ENCODE data around the gene GRIN2A. TPM values are rescaled to one million over a fixed set of nuclear protein-coding genes. Genes with fewer than 3 reads are reported as not detected.

The GRIN2A gene
- total RNA-seq, 2 donors from 2014 or later = 0.26 to 21.4 TPM

DNA sequence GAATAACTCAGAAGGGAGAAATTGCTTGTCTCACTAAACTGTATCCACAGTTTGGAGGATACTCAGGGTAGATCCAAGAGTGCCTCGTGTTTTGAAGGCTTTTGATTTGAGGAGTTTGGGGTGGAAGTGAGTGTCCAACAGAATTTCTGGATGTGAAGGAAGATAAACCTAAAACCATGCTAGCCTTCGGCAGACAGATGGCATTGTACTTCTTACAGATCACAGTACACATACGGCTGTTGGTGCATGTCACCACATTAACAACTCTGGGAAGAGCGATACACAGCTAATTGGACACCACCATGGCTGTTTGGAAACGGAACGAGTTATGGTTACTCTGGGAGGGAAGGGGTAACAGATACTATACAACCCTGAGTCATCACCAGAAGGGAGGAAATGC, 420.4 kb downstream of the GRIN2A start:
- intact Hi-C loops (cut with DNase I) = no loop called here
- no peaks in the 10 kb centered on the region for H3K36me3 ChIP-seq (replicated peaks in 1 of 2; ENCODE audit: insufficient read depth in 1 of 2, low read depth in 2 of 2)
- ATAC-seq (no peak), DNase-seq (no peak)
- H3K27me3 ChIP-seq = no peaks in the 10 kb centered on the region
- no peak overlapping the region for H3K4me3 ChIP-seq
- H3K9me3 ChIP-seq = no peaks in the 10 kb centered on the region
- 70 to 84% methylated on average over 6 of the region's 6 CpGs for WGBS, 2 donors
- no peaks in the 10 kb centered on the region for H3K4me1 ChIP-seq
- no peak overlapping the region for H3K27ac ChIP-seq
- no peak for TF ChIP-seq POLR2A (IDR thresholded peaks at IDR 0.05)
- TF ChIP-seq, protein P1, sequence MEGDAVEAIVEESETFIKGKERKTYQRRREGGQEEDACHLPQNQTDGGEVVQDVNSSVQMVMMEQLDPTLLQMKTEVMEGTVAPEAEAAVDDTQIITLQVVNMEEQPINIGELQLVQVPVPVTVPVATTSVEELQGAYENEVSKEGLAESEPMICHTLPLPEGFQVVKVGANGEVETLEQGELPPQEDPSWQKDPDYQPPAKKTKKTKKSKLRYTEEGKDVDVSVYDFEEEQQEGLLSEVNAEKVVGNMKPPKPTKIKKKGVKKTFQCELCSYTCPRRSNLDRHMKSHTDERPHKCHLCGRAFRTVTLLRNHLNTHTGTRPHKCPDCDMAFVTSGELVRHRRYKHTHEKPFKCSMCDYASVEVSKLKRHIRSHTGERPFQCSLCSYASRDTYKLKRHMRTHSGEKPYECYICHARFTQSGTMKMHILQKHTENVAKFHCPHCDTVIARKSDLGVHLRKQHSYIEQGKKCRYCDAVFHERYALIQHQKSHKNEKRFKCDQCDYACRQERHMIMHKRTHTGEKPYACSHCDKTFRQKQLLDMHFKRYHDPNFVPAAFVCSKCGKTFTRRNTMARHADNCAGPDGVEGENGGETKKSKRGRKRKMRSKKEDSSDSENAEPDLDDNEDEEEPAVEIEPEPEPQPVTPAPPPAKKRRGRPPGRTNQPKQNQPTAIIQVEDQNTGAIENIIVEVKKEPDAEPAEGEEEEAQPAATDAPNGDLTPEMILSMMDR (IDR thresholded peaks at IDR 0.05) = no peak

DNA sequence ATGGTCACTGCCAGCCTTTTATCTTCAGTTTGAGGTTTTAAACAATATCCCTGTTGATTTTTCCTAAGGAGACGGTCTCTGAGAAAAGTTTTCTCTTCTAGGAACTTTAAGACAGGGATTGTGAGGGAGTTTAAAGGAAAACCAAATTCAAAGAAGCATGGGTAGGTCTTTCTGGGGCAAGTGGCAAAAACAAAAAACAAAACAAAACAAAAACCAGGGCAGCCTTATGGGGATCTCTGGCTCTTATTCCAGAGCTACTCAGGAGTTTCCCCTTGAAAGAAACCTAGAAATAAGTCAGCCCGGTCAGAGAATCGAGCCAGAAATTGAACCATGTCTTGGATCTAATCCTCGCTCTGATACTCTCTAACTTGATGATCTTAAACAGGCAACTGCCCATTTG, 424.5 kb downstream of the GRIN2A start:
- no peak overlapping the region for H3K27ac ChIP-seq
- H3K36me3 ChIP-seq (replicated peaks in 1 of 2; ENCODE audit: insufficient read depth in 1 of 2, low read depth in 2 of 2) = no peaks in the 10 kb centered on the region
- no peaks in the 10 kb centered on the region for H3K9me3 ChIP-seq
- H3K4me1 ChIP-seq = no peaks in the 10 kb centered on the region
- 71 to 75% methylated on average over 4 of the region's 4 CpGs for WGBS, 2 donors
- intact Hi-C loops (cut with DNase I) = no loop called here
- ATAC-seq (no peak), DNase-seq (no peak)
- no peaks in the 10 kb centered on the region for H3K27me3 ChIP-seq
- no peak overlapping the region for H3K4me3 ChIP-seq
- TF ChIP-seq, protein P1 (IDR thresholded peaks at IDR 0.05) = no peak
- TF ChIP-seq POLR2A (IDR thresholded peaks at IDR 0.05) = no peak

DNA sequence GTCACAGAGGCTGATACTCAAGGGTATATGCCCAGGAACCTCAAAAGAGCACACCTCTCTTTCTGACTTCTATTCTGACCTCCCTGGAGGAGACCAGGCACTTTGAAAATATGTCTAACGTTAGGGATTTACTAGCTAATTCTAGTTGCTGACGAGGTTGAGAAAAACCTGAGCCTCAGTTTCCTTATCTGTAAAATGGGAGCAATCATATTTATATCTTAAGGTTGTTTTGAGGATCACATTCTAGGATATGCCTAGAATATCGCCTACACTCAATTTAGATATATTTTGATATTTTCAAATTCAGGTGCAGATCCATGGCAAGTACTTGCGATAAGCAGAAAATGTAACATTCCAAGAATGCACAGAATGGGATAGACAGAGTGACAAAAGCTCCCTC, 425.8 kb downstream of the GRIN2A start:
- no peak overlapping the region for H3K4me3 ChIP-seq
- intact Hi-C loops (cut with DNase I) = no loop called here
- no peaks in the 10 kb centered on the region for H3K4me1 ChIP-seq
- no peaks in the 10 kb centered on the region for H3K36me3 ChIP-seq (replicated peaks in 1 of 2; ENCODE audit: insufficient read depth in 1 of 2, low read depth in 2 of 2)
- no peak for ATAC-seq
- WGBS, 2 donors = 76 to 82% methylated on average over 4 of the region's 4 CpGs
- no peaks in the 10 kb centered on the region for H3K27me3 ChIP-seq
- H3K9me3 ChIP-seq = no peaks in the 10 kb centered on the region
- TF ChIP-seq, protein P1 (IDR thresholded peaks at IDR 0.05) = no peak
- H3K27ac ChIP-seq = no peak overlapping the region
- DNase-seq = no peak

DNA sequence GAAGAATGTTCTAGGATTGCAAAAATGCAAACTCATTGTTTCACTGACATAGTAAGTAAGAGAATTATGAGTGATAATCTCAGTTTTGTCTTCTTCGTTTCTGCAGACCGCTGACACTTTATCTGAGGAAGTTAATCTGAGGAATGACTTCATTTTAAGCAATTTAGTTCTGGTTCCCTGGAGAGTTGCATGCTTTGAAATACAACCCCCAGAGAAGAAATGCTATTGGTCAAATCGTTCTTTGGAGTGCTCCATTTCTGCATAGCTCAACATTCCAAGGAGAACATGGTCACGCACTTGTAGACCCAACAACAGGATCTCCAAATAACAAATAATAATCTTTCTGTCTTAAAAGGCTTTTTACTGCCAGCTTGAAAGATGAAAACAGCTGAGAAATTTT, 427.1 kb downstream of the GRIN2A start:
- Histone ChIP-seq H3K9me3 (no peaks in the 10 kb centered on the region), H3K36me3 (replicated peaks in 1 of 2; ENCODE audit: insufficient read depth in 1 of 2, low read depth in 2 of 2) (no peaks in the 10 kb centered on the region), H3K4me3 (no peak overlapping the region), H3K4me1 (no peaks in the 10 kb centered on the region), H3K27ac (no peak overlapping the region), H3K27me3 (no peaks in the 10 kb centered on the region)
- intact Hi-C loops (cut with DNase I) = no loop called here
- DNase-seq (no peak), ATAC-seq (no peak)
- TF ChIP-seq, protein P1 (IDR thresholded peaks at IDR 0.05) = no peak
- no peak for TF ChIP-seq POLR2A (IDR thresholded peaks at IDR 0.05)
- WGBS, 2 donors = 55 to 73% methylated on average over 4 of the region's 4 CpGs

DNA sequence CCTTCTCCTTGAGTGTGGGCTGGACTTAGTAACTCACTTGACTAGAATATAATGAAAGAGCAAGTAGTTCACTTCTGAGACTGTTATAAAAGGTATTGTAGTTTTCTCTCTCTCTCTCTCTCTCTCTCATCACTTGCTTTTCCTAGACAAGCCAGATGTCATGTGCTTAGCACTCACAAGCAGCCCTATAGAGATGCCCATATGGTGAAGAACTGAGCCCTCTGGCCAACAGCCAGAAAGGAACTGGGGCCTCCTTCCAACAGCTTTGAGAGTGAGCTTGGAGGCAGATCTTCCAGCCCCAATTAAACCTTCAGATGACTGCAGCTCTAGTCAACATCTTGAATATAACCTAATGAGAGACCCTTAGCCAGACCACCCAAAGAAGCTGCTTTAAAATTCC, 440.5 kb downstream of the GRIN2A start:
- Histone ChIP-seq H3K27me3 (no peaks in the 10 kb centered on the region), H3K27ac (no peak overlapping the region), H3K9me3 (no peaks in the 10 kb centered on the region), H3K36me3 (replicated peaks in 1 of 2; ENCODE audit: insufficient read depth in 1 of 2, low read depth in 2 of 2) (no peaks in the 10 kb centered on the region), H3K4me1 (no peaks in the 10 kb centered on the region), H3K4me3 (no peak overlapping the region)
- DNase-seq (no peak), ATAC-seq (no peak)
- intact Hi-C loops (cut with DNase I) = no loop called here
- no peak for TF ChIP-seq POLR2A (IDR thresholded peaks at IDR 0.05)
- TF ChIP-seq, protein P1 (IDR thresholded peaks at IDR 0.05) = no peak

Measured in body of pancreas (tissue), 4 donors.